GM21786 (cell line): ENCODE results near the gene CCDC197.

Experiments used
- ATAC-seq: cut with Tn5 transposase; IDR thresholded peaks from one replicate; pipeline ENCODE4 v1.9.1; 2021; ENCODE audit not compliant: unreplicated experiment

The CCDC197 gene

GRCh38 chr14:94022532-94023411, 25.7 kb downstream of the CCDC197 start:
- ATAC-seq = no peak

GRCh38 chr14:94024549-94024948, 27.4 kb downstream of the CCDC197 start:
- ATAC-seq = no peak

DNA sequence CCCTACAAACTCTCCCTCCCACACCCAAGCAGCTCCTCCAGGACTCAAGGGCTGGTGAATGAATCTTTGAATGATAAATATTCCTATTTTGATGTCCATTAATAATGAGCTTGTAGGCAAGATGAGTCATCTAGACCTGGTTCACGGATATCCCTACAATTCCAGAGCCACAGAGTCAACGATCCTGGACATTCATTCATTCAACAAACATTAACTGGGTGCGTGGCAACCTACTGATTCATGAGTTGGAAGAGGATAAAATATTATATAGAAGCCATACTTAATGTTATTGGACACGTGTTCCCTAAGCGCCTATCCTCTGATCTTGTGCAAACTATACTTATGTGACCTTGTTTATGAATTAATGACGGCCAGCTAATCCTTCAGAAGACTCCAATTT, 28.6 kb downstream of the CCDC197 start:
- ATAC-seq = no peak

DNA sequence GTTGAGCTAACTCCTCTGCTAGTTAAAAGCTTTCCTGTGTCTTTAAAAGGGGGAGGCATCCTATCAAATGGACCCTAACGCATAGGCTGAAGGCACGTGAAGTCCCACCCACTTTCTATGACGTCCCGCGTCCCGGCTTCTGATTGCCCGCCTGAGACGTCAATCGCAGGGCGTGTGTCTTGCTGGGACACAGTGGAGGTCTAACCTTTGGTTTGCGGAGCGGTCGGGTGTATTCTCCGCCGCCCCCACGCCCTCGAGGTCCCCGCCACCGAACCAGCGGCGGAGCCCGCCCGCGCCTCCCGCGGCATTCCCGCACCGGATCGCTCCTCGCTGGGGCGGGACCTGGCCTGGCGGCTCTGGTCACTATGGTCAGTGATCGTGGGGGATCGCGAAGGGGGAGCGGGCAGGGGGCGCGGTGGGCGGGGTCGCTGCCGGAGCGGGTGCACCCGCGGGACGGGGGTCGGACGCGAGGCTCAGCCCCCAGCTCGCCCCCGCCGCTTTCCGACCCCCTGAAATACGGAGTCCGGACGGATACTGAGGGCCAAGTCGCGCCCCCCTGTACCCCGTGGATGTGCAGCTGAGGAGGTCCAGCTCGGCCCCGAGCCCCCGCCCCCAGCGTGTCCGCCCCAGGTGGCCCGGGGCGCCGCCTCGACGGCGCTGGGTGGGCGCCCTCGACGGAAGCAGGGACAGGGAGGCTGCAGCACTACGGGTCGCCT, 29.2 kb downstream of the CCDC197 start, which contains the start of gene OTUB2:
Gene OTUB2 (plus strand): TSS at position 168 of the 716 bp plus-strand sequence. CDS start 198 bp downstream, at position 366.
- ATAC-seq = peak; percentile 99

GRCh38 chr14:94026889-94027469, 29.9 kb downstream of the CCDC197 start:
- no peak for ATAC-seq

- ATAC-seq = no peak
Observed at GRCh38 chr14:94027566-94028449, 30.7 kb downstream of the CCDC197 start.

DNA sequence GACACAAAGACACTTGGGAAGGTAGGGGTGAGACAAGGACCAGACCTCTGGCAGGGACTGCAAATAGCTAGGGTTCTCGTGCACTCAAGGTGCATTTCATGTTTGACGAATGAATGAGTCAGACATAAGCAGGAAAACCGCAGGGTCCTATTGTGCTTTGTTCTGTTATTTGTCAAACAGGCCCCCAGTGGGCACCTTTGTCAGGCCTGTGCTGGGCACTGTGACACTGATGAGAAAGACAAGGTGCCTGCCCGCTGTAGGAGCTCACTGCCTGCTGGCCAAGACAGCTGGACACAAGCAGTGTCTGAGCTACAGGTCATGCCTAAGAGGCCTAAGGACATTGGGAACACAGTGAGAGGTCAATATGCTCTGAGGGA, 31.3 kb downstream of the CCDC197 start:
- ATAC-seq = no peak

- no peak for ATAC-seq
Observed at GRCh38 chr14:94029265-94029664, 32.2 kb downstream of the CCDC197 start.

DNA sequence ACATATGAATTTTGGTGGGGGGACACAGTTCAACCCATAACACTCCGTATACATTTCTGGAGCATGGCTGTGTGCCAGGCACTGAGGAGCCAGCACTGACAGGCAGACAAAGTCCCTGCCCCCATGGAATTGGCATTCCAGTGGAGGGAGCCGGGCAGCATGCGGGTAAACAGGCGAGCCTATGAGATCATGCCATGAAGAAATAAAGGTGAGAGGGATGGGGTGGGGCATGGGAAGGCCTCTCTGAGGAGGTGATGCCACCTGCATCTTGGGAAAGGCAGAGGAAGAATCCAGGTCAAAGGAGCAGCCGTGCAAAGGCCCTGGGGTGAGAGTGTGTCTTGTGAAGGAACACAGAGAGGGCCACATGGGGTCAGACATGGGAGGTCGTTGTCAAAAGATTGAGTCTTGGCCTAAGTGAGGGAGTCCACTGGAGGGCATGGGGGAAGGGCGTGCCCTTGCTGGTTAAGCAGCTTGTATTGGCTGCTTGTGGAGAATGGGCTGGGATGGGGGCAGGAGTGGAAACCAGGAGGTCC, 32.6 kb downstream of the CCDC197 start:
- no peak for ATAC-seq

DNA sequence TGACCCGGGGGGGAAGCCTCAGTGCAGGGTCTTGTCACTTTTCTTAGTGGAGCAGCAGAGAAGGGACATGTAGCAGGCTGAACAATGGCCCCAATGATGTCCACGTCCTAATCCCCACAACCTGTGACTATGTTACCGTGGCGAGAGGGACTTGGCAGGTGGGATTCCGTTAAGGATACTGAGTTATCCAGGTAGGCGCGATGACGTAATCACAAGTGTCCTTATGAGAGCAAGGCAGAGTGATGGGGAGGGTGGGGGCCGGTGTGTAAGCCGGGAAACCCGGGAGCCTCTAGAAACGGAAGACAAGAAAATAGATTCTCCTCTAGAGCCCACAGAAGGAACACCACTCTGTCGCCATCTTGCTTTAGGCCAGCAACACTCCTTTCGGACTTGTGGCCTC, 33.5 kb downstream of the CCDC197 start:
- ATAC-seq = no peak

DNA sequence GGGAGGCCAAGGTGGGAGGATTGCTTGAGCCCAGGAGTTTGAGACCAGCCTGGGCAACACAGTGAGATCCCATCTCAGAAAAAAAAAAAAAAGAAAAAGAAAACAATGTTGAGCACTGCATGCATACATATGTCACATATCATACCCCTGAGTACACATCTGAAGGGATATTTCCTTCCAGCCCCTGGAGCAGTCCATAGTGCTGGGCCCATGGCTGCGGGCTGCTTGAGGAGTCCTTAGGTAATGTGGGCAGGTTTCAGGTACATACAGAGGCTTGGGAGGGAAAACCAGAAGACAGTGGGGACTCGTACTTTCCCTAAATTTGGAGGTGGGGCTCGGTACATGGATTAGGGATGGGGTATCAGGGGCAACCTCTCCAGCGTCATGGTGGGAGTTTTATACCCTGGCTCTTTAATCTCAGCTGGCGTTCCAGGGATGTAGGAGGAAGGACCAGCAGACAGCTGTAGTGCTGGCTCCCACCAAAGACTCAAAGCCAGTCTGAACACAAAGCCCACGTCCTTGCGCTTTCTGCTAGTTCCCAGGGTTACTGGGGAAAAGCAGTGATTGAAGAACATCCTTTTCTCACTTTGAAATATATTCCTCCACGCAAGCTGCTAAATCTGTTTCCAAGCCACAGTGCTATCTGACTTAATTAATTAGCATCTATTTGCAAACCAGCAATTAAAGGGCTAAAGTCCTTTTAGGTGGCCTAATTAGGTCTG, 34.2 kb downstream of the CCDC197 start:
- no peak for ATAC-seq

DNA sequence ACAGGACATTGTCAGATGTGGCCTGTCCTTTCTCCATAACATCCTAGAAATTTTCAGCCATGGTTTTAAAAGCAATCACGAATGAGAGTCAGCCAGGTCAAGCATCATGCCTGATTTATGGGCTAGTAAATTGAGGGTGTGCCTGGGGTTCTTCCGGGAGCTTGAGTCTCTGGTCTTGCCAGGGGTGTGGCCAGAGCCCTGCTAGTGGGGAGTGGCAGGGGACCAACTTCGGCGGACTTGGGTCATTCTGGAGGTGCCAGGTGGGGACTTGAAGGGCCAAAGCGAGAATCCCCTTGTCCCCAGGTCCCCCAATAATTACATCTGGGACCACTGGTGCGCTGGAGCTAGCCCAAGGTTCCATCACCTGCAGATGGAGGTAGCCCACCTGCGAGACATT, 34.8 kb downstream of the CCDC197 start:
- no peak for ATAC-seq

- ATAC-seq = no peak
Observed at GRCh38 chr14:94034886-94035285, 37.8 kb downstream of the CCDC197 start.

GRCh38 chr14:94036313-94037167, 39.4 kb downstream of the CCDC197 start:
- peak; percentile 93 for ATAC-seq

- ATAC-seq = no peak
Observed at GRCh38 chr14:94037954-94038353, 40.9 kb downstream of the CCDC197 start.

DNA sequence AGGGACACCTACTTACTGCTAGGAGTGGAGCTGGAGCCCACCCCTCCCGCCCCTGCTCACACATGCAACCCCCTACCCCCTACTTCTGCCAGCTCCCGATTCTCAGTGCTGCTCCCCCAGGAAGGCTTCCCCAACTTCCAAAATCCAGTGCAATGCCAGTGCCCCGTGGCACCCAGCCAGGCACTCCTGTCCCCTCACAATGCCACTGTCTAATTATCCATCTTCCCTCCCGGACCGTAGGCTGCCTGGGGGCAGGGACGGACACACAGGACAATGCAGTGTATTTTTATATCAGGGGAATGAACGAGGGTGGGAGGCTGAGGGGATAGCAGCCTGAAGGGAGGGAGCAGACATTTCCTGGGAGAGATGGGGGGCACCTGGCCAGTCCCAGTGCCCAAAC, 41.4 kb downstream of the CCDC197 start:
- ATAC-seq = no peak

DNA sequence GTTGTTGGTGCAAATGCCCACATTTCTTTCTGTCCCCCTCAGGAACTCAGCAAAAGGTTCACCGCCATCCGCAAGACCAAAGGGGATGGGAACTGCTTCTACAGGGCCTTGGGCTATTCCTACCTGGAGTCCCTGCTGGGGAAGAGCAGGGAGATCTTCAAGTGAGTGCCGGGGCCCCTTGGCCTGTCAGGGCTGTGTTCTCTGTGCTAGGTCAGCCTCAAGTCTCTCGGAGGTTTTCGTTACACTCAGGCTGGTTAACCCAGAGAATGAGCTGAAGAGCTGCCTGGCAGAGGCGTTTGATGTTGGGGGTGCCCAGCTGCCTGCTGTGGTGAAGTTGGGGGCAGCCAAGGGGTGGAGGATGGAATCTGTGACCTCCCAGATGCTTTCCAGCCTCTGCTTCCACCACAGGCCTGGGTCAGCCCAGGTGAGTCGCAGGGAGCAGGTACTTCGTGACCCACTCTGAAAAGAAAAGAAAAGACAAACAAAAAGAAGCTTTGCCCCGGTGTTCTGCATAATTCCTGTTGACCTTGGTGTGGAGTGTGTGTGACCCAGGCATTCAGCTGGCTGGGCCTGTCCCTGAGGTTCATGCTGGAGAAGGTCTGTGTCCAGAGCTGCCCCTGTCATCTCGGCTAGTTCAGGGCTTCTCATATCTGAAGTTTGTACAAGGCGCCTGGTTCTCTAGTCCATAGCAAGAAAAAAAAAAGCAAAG, 42.0 kb downstream of the CCDC197 start:
- no peak for ATAC-seq

- no peak for ATAC-seq
Observed at GRCh38 chr14:94040247-94040646, 43.1 kb downstream of the CCDC197 start.
